ENCODE data around the gene PXT1. TPM values are rescaled to one million over a fixed set of nuclear protein-coding genes. Genes with fewer than 3 reads are reported as not detected.

The PXT1 gene
- polyA plus RNA-seq, 3 donors: 0.13 to 0.31 (median 0.24) TPM

DNA sequence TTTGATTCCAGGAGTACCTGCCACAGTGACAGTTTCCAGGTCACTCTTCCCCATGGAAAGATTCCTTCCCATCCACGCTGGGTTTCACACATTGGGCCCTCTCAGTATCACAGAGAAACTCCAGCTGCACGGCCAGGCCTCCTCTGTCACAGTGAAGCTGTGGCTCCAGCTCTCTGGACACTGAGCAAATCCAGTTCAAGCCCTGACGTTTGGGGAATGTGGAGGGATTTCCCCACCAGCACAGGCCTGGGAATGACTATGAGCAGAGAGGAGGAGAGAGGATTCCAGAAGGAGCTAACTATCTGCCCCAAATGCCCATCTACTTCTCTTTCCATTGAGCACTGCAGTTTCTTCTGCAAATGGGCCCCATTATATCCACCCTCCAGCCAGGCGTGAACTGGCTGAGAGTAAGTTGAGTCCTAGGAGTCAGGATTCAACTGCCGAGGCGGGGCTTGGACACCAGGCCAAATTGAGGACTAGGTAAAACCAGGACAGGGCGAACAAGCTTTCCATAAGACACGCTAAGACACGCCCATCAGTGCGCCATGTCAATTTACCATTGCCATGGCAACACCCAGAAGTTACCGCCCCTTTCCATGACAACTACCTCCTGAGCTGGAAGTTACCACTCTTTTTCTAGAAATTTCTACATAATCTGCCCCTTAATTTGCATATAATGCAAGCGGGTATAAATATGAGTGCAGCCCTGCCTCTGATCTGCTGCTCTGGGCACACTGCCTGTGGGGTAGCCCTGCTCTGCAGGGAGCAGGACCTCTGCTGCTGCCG lies 96.8 kb downstream of the PXT1 start:
- WGBS (ENCODE audit: insufficient coverage): 98% methylated on average over 11 of the region's 13 CpGs
- Mint-ChIP-seq H3K4me1 (peaks cover 8% of the 10 kb centered on the region), H3K9me3 (no peaks in the 10 kb centered on the region), H3K4me3 (no peak overlapping the region), H3K27me3 (ENCODE audit: low read depth in 3 of 3) (peaks cover 3 to 7% (median 6%) of the 10 kb centered on the region in 3 donors), H3K27ac (no peak overlapping the region), H3K36me3 (no peaks in the 10 kb centered on the region)
- Histone ChIP-seq H3K9ac (ENCODE audit: insufficient read depth, low read length, poor library complexity, severe bottlenecking) (no peak overlapping the region), H2AFZ (ENCODE audit: insufficient read depth, low read depth, low read length, poor library complexity, severe bottlenecking) (no peak overlapping the region), H3K9me3 (replicated peaks in 1 of 2; ENCODE audit: control insufficient read depth in 1 of 2, insufficient read depth in 1 of 2, low read length in 2 of 2) (no peaks in the 10 kb centered on the region), H3K79me2 (ENCODE audit: insufficient read depth, low read length) (no peaks in the 10 kb centered on the region), H4K20me1 (ENCODE audit: insufficient read depth, low read length) (no peaks in the 10 kb centered on the region), H3K36me3 (replicated peaks in 1 of 2; ENCODE audit: control insufficient read depth in 1 of 2, insufficient read depth in 2 of 2, low read length in 2 of 2) (no peaks in the 10 kb centered on the region), H3K4me1 (ENCODE audit: control insufficient read depth in 1 of 2, insufficient read depth in 2 of 2, low read length in 2 of 2) (peaks cover 3 to 4% of the 10 kb centered on the region in 2 donors), H3K4me3 (replicated peaks in 1 of 3; ENCODE audit: low read depth in 2 of 3, low read length in 3 of 3) (no peak overlapping the region), H3K4me2 (replicated peaks; ENCODE audit: extremely low read depth, low read length, poor library complexity, severe bottlenecking) (no peak overlapping the region), H3K27me3 (ENCODE audit: control insufficient read depth in 2 of 2, insufficient read depth in 2 of 2, low read length in 2 of 2) (no peaks in the 10 kb centered on the region), H3K27ac (ENCODE audit: low read depth in 1 of 2, low read length in 2 of 2) (no peak overlapping the region)
- intact Hi-C loops (cut with micrococcal nuclease): no loop called here
- no peak for DNase-seq
- TF ChIP-seq, protein P1, sequence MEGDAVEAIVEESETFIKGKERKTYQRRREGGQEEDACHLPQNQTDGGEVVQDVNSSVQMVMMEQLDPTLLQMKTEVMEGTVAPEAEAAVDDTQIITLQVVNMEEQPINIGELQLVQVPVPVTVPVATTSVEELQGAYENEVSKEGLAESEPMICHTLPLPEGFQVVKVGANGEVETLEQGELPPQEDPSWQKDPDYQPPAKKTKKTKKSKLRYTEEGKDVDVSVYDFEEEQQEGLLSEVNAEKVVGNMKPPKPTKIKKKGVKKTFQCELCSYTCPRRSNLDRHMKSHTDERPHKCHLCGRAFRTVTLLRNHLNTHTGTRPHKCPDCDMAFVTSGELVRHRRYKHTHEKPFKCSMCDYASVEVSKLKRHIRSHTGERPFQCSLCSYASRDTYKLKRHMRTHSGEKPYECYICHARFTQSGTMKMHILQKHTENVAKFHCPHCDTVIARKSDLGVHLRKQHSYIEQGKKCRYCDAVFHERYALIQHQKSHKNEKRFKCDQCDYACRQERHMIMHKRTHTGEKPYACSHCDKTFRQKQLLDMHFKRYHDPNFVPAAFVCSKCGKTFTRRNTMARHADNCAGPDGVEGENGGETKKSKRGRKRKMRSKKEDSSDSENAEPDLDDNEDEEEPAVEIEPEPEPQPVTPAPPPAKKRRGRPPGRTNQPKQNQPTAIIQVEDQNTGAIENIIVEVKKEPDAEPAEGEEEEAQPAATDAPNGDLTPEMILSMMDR (IDR thresholded peaks at IDR 0.05): no peak

DNA sequence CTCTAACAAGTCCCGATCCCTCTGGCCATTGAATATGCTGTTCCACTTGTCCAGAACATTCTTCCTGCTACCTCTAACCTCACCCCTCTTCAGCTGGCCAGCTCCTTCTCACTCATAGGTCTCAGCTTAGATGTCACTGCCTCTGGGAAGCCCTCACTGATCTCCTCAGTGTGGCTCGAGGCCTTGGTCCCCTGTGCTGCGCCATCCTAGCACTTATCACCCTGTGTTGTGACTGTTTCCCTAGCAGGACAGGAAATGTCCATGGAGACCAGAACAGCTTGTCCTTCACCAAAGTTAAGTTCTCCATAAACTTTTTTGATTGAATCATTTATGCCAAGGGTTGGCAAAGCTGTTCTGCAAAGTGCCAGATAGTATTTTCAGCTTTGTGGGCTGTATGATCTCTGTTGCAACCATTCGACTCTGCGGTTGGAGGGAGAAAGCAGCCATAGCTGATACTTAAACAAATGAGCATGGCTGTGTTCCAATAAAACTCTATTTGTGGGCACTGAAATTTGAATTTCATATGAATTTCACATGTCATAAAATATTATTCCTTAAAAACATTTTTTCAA lies 99.5 kb downstream of the PXT1 start:
- Histone ChIP-seq H3K36me3 (replicated peaks in 1 of 2; ENCODE audit: control insufficient read depth in 1 of 2, insufficient read depth in 2 of 2, low read length in 2 of 2) (no peaks in the 10 kb centered on the region), H3K27me3 (ENCODE audit: control insufficient read depth in 2 of 2, insufficient read depth in 2 of 2, low read length in 2 of 2) (peaks cover 3 to 15% of the 10 kb centered on the region in 2 donors), H3K9ac (ENCODE audit: insufficient read depth, low read length, poor library complexity, severe bottlenecking) (no peak overlapping the region), H3K79me2 (ENCODE audit: insufficient read depth, low read length) (no peaks in the 10 kb centered on the region), H3K4me3 (replicated peaks in 1 of 3; ENCODE audit: low read depth in 2 of 3, low read length in 3 of 3) (no peak overlapping the region), H3K27ac (ENCODE audit: low read depth in 1 of 2, low read length in 2 of 2) (no peak overlapping the region), H4K20me1 (ENCODE audit: insufficient read depth, low read length) (no peaks in the 10 kb centered on the region), H3K4me1 (ENCODE audit: control insufficient read depth in 1 of 2, insufficient read depth in 2 of 2, low read length in 2 of 2) (peaks cover 9% of the 10 kb centered on the region in 2 donors), H2AFZ (ENCODE audit: insufficient read depth, low read depth, low read length, poor library complexity, severe bottlenecking) (no peak overlapping the region), H3K4me2 (replicated peaks; ENCODE audit: extremely low read depth, low read length, poor library complexity, severe bottlenecking) (no peak overlapping the region), H3K9me3 (replicated peaks in 1 of 2; ENCODE audit: control insufficient read depth in 1 of 2, insufficient read depth in 1 of 2, low read length in 2 of 2) (no peaks in the 10 kb centered on the region)
- Mint-ChIP-seq H3K27me3 (ENCODE audit: low read depth in 3 of 3) (peaks cover 12 to 16% (median 15%) of the 10 kb centered on the region in 3 donors), H3K27ac (no peak overlapping the region), H3K36me3 (no peaks in the 10 kb centered on the region), H3K9me3 (no peaks in the 10 kb centered on the region), H3K4me3 (no peak overlapping the region), H3K4me1 (peaks cover 8% of the 10 kb centered on the region)
- intact Hi-C loops (cut with micrococcal nuclease): no loop called here
- DNase-seq: no peak
- TF ChIP-seq, protein P1 (IDR thresholded peaks at IDR 0.05): no peak
- WGBS (ENCODE audit: insufficient coverage): 79% methylated on average over 4 of the region's 5 CpGs
